Brain pericyte (primary cell): ENCODE measurements around the gene FUT1.
"Not testable (repeated sequence)": the region's sequence is repeated elsewhere in the genome, so short reads cannot be mapped to it uniquely, and the experiment has no call there.

Experiments
- DNase-seq: peaks from one replicate; pipeline ENCODE4 v3.0.0-alpha.2; 2012; ENCODE audit warnings: low read depth, low spot score

FUT1 gene

DNA sequence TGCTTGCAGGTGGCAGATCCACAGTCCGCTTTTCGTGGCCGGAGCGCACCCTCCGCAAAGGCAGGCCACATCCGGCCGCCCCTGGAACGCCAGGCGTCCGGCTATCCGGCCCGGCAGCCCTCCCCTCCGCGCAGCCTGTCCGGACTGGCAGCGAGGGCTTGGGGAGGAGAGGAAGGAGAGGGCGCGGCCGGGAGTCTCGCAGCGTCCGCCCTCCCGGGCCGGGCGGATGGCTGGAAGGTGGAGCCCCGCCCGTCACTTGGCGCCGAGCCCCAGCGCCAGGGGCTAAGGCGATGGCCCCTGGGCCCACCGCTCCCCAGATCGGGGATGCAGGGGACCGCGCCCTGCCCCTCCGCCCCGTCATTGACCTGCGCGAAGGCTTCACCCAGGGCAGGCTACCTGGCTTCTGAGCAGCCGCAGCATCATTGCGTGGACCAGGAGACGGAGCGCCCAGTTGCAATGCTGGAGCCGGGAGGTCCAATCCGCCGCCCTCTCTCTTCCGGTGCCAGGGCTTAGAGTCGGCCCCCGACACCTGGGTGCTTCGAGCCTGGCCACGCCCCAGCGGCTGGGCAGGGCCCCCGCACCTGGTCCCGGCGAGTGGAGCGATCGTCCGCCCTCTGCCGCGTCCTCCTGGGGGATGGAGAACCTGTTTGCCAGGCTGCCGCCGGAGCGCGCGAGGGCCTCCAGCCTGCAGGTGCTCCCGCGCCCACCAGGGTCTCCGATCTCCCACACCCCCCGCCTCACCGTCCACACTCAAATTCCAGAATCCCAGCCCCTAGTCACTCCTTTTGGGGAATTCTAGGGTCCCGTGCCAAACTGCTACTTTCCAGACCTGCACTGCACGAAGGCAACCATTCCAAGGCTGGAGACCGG, at the start of gene FUT1:
Gene FUT1 (minus strand): TSS at position 146 of the 870 bp plus-strand sequence. CDS start 1,360 bp downstream, outside the sequence.
- no peak for DNase-seq

DNA sequence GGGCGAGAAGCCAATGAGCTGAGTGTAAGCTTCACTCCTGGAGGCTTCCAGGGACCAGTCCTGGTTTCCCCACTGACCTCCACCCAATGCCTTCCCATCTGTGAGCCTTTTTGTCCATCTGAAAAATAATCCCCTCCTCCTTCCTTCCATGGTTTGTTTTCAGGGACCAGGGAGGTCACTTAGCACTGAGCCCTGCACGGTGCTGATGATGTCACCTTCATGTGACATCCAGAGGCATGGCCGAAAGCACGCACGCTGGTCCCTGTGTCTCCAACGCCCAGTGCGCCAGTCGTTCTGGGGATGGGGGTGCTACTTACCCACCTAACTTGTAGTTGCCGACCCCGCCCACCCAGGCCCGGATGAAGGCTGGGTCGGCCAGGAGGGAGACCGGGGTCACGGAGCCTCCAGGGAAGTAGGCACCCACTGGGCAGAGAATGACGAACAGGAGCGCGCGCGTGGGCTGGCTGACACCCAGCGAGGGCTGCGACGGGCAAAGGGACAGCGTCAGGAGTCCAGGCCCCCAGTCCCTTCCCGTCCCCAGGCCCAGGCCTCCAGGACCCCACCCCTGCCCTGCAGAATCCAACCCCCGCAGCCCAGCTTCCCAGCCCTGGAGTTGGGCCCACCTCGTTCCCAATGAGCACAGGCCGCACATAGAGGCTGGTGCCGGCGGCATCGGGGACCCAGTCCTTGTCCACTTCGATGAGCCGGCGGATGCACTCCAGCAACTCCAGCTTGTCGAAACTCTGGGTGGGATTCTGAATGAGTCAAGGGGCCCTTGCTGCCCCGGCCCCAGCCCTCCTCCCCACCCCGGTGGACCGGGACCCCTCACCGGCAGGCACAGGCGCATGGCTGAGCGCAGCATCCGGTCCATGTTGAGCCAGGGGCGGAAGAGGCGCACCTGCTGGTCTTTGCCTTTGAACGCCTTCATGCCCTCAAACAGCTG, 47.2 kb upstream of the FUT1 start:
- no peak for DNase-seq

DNA sequence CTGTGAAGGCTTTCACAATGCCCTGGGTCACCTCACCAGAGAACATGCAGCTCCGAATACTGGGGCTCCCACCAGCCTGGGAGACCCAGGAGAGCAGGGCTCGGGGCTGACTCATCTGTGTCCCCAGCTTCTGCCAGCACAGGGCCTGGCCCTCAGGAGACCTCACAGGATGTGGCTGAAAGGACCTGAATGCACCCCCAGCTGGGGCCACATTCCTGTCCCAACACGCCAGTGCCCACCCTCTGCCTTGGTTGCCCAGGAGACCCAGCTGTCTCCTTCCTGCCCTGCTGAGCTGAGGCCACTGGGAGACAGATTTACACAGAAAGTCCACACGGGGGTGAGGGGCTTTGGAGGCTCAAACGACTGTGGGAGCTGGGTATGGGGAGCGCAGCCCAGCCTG, 46.5 kb upstream of the FUT1 start:
- peak; percentile 69 for DNase-seq

DNA sequence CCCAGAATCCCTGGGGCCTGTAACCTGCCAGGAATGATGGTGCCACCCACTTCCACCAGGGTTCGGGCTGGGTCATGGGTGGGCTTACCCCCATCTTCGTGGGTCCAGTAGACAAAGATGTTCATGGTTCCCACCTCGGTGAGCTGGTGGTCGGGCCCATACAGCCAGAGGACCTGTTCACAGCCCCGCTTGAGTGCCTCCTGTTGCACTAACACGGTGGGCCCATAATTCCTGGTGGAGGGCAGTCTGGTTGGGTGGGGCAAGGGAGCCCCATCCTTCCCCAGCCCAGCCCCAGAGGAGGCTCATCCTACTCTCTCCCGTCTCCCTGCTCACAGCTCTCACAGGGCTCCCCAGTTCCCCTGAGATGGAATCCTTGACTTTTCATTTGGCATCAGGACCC, 44.7 kb upstream of the FUT1 start:
- DNase-seq: no peak

DNA sequence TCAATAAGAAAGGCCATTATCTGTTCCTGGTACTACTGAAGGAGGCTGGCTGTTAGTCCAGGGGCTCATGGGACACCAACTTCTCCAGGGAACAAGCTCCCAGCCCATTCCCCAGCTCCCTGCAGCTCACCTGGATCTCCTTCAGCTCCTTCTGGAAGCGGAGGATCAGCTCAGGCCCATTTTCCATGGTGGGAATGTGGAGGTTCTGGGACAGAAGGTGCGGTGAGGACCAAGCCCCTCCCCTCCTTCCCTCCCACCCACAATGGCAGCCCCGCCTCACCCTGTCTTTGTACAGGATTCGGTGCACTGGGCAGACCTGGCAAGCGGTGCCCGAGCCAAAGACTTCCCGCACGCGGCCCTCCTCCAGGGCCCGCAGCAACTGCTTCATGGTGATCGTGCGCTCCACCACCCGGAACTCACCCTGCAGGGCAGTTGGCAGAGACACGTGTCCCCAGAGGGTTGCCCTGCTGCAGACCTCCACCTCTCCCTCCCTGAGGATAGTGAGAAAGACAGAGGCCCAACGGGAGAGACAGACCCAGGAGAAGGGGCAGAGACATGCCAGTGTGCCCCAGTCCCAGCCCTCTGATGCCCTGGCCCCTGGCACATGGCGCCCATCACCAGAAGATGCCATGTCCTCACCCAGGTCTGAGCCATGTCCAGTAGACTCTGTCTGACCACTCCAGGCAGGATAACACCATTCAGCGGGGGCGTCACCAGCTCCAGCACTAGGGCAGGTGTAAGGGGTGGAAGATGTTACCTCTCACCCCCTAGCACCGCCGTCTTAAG, 44.0 kb upstream of the FUT1 start:
- no peak for DNase-seq

DNA sequence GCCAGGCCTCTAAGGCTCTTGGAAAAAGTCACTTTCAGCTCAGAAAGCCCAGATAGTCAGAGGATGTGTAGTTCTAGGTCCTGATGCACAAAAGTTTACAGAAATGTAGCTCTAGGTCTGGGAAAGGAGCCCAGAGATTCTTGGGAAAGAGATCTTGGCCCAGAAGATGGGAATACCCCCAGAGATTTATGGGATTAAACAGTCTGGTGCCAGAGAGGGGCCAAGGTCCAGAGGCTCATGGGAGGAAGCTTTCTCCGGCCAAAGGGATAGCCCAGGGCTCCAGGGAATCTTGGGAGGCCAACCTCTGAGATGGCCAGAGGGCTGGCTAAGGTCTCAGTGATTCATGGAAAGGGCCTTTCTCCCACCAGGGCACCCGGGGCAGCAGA, 43.2 kb upstream of the FUT1 start:
- DNase-seq: no peak

DNA sequence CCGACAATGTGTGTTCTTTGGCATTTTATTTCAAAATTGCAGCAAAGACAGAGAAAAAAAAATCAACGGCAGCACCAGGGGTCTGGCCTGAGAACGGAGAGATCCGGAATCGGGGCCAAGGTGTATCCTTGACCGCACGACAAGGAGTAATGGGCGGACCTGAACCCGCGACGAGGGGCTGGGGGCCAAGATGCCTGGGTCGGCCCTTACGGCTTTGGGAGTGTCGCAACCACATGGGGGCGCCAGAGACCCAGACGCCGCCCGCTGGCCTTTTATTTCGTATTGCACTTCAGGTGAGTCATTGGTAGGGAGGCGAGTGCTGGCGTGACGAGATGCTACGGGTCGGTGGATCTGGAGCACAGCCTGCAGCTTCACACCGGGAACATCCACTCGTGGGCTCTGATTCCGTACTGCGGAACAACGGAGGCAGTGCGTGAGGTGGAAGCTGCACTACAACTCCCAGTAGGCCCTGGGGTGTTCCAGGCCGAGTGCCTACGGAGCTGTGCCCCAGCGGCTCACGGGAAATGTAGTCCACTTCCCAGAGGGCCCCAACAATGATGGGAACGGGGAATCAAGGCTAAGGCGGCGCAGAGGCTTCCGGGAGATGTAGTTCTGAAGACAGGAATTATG, 42.7 kb upstream of the FUT1 start:
- peak; percentile 88 for DNase-seq

DNA sequence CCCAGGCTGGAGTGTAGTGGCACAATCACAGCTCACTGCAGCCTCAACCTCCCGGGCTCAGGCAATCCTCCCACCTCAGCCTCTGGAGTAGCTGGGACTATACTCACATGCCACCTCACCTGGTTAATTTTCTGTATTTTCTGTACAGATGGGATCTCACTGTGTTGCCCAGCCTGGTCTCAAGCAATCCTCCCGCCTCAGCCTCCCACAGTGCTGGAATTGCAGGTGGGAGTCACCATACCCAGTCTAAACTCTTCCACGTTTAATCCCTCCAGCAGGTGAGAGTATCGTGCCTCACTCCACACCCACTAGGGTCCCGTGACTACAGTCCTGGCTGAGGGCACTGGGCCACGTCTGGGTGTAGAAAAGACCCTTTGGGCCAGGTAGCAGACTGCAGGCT, 41.9 kb upstream of the FUT1 start:
- no peak for DNase-seq

DNA sequence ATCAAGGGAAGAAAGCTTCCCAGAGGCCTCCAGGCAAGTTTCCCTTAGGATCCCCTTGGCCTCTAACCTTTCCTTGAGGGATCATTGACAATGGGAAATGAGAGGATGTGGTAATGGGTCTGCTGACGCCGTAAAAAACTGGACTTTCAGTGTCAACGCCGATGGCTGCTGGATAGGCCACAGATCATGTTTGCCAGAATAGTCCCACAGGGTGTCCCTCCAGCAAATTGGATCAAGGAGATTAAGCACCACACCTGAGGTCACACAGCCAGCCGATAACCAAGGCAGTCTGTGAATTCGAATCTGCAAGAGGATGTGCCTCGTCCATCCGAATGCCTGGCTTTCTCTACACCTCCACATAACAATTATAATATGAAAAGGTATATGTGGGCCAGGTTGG, 40.8 kb upstream of the FUT1 start:
- no peak for DNase-seq

DNA sequence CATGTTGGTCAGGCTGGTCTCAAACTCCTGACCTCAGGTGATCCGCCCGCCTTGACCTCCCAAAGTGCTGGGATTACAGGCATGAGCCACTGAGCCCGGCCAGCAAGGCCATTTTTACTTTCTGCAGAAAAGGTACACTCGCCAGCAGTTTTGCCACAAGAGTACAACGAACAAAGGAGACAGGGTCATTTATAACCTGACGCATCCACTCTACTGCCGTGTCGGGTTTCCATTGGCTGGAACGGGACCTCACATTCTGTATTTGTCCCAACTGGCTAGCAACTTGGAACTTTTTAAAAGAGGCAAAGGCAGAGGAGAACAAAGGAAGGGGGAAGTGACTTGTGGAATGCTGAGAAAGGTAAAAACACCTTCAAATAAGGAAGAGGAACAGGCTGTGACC, 34.9 kb upstream of the FUT1 start:
- not testable (repeated sequence) for DNase-seq

DNA sequence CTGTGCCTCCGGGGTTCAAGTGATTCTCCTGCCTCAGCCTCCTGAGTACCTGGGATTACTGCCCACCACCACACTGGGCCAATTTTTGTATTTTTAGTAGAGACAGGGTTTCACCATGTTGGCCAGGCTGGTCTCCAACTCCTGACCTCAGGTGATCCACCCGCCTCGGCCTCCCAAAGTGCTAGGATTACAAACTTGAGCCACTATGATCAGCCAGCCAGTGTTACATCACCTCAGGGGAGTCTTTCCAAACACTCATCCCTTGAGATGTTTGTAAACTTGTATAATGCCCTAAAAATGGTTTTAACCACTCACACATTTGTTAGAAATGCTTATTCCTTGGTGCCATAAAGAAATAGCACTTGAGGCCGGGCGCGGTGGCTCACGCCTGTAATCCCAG, 34.0 kb upstream of the FUT1 start:
- DNase-seq: not testable (repeated sequence)

DNA sequence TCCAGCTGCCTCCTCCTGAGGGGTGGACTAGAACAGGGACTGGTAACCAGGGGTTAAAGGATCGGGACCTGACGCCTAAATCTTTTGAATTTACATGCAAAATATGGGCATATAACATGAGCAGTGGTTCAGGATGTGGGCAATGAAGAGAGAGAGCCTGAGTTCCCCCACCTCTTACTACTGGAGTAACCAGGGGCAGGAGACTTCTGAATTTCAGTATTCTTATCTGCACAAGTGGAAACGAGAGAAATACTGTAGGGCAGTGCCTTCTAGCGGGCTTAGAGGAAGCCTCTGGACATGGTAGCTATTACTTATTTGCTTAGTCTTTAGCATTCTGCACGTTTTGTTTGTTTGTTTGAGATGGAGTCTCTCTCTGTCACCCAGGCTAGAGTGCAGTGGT, 32.1 kb upstream of the FUT1 start:
- DNase-seq: no peak

DNA sequence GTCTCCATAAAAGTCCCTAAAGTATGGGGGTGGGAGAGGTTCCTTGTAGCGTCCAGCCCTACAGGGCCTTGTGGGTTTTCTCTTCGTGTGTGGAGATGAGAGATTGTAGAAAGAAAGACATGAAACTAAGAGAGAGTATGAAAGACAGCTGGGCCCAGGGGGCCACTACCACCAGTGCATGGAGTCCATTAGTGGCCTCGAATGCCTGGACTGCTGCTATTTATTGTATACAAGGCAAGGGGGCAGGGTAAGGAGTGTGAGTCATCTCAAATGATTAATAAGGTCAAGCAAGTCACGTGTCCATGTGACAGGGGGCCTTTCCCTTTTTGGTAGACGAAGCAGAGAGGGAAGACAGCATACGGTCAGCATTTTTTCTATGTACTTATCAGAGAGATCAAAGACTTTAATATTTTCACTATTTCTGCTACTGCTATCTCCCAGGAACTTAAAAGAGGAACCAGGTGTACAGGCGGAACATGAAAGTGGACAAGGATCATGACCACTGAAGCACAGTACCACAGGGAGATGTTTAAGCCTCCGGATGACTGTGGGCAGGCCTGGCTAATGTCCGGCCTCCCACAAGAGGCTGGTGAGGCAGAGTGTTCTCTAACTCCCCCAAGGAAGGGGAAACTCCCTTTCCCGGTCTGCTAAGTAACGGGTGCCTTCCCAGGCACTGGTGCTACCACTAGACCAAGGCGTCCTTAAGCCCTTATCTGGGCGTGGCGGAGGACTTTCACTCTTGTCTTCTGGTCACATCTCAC, 28.4 kb upstream of the FUT1 start:
- DNase-seq: no peak

DNA sequence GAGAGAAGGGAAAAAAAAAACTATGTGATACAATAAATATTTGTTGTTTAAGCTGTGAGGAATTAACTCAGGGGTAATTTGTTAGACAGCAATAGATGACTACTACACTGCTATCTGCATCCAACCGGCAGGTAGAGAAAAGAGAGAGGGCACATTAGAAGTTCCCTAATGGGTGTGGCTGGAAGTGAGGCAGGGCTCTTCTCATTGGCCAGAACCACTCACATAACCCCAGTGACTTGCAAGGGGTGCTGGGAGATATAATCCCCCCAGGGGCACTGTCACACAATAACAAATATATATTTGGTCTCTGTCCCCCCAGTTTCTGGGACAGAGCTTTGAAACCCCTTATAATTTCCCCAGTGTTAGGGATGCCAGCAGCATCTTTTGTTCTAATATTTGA, 27.2 kb upstream of the FUT1 start:
- no peak for DNase-seq

DNA sequence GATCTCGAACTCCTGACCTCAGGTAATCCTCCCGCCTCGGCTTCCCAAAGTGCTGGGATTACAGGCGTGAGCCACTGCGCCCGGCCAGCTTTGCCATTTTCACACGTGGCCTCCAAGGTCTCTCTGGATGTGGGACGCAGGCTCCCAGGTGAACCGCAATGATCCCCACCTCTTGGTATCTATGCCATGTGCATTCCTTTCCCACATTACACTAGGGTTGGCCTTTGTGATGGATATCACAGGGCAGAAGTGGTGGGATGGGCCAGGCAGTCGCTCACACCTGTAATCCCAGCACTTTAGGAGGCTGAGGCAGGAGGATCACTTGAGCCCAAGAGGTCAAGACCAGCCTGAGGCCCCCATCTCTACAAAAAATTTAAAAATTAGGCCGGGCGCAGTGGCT, 25.3 kb upstream of the FUT1 start:
- no peak for DNase-seq

DNA sequence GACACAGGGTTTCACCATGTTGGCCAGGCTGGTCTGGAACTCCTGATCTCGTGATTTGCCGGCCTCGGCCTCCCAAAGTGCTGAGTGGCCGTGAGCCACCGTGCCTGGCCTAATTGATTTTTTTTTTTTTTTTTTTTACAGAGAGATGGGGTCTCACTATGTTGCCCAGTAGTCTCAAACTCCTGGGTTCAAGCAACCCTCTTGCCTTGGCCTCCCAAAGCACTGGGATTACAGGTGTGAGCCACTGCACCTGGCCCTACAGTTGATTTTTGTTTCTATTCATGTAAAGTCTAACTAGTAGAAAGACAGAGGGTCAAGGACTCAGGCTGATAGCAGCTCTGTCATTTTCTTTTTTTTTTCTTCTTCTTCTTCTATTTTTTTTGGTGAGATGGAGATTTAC, 24.7 kb upstream of the FUT1 start:
- DNase-seq: no peak

DNA sequence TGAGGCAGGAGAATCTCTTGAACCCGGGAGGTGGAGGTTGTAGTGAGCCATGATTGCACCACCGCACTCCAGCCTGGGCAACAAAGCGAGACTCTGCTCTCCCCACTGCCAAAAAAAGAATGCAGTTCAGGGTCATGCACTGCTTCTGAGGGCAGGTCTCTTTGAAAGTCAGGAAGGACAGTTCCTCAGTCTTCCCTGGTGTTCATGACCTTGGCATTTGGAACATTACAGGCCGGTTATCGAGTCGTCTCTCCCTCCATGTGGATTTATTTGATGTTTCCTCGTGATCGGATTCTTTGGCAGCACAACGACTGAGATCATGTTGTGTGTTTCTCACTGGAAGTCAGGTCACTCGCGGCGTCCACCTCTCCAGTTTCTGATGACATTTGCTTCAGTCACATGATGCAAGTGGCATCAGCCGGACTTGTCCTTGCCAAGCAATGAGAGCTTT, 20.1 kb upstream of the FUT1 start:
- no peak for DNase-seq

DNA sequence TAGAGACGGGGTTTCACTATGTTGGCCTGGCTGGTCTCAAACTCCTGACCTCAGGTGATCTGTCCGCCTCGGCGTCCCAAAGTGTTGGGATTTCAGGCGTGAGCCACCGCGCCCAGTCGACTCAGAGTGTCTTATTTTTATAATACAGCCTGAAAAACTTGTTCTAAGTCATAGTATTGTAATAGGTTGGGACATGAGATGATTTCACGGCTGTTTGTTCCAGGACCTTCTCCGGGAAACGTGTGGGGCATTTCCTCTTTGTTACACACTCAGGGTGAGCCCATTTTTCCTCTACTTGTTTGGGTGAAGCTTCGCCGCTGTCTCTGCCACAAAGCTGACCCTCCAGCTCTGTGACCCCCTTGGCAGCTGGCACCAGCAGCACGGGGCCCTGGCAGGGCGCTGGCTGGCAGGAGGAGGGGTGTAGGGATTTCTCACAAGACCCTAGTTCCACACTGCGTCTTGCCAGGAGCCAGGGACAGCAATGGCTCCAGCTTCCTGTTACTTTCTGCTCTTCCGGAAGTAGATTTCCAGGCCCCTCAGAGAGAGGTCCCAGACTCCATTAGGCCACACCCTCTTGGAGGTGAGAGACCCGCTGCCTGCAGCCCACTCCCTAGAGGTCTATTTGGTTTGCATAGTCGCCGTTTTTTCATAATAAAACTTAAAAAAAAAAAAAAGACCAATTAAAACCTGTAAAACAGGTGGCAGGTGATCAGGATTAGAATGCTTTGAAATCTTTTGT, 18.5 kb upstream of the FUT1 start:
- DNase-seq: no peak

DNA sequence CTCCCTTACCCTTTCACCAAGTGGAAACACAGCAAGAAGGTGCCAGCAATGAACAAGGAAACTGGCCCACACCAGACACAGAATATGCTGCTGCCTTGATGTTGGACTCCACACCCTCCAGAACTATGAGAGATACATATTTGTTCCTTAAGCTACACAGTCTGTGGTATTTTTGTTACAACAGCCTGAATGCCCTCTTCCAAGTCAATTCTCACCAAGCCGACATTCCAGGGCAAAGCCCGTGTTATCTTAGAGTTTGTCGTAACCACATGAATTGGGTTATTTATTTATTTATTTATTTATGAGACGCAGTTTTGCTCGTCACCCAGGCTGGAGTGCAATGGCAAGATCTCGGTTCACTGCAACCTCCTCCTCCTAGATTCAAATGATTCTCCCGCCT, 17.8 kb upstream of the FUT1 start:
- no peak for DNase-seq
